Kidney epithelial cell (primary cell): ENCODE measurements around the gene CELSR1. TPM values are rescaled to one million over a fixed set of nuclear protein-coding genes. Genes with fewer than 3 reads are reported as not detected.
A peak's percentile ranks its signal among the peaks of the same experiment; 100 is the strongest.

Experiments
- DNase-seq: peaks from one replicate; pipeline ENCODE4 v3.0.0-alpha.2; 2010; ENCODE audit warnings: low read depth
- H3K27me3 ChIP-seq: 2 replicates; pipeline ENCODE4 v1.6.0; 2011; ENCODE audit warnings: low read length; ENCODE audit not compliant: control insufficient read depth, insufficient read depth
- H3K36me3 ChIP-seq: 2 replicates; pipeline ENCODE4 v1.5.1; 2011; ENCODE audit warnings: low read length; ENCODE audit not compliant: control insufficient read depth, insufficient read depth
- H3K4me3 ChIP-seq: 2 replicates; pipeline ENCODE4 v1.5.1; 2011; ENCODE audit warnings: low read depth, mild to moderate bottlenecking, control low read depth, low read length
- CTCF ChIP-seq: IDR thresholded peaks from 2 replicates; pipeline ENCODE4 v1.5.1; 2011; ENCODE audit warnings: mild to moderate bottlenecking, moderate library complexity, low read length, control low read depth, inconsistent platforms; ENCODE audit not compliant: insufficient read depth, poor library complexity, severe bottlenecking
- total RNA-seq: library from RNA; depleted of rRNA; stranded (reverse); fragments of >200 nt; gene quantifications from 2 replicates; pipeline ENCODE4 v1.2.3, GENCODE V29; 2015

Gene CELSR1
- total RNA-seq, 1 donor from 2014 or later, result 180 TPM

GRCh38 chr22:46359362-46359761, 178.1 kb downstream of the CELSR1 start:
- Histone ChIP-seq H3K4me3 (no peak overlapping the region), H3K36me3 (peaks cover 1% of the 10 kb centered on the region), H3K27me3 (no peaks in the 10 kb centered on the region)
- no peak for DNase-seq
- TF ChIP-seq CTCF, result no peak

- no peaks in the 10 kb centered on the region for H3K27me3 ChIP-seq
- DNase-seq, result no peak
- peaks cover 1% of the 10 kb centered on the region for H3K36me3 ChIP-seq
- no peak for TF ChIP-seq CTCF
- no peak overlapping the region for H3K4me3 ChIP-seq
Observed at GRCh38 chr22:46358766-46359165, 178.7 kb downstream of the CELSR1 start.

GRCh38 chr22:46357711-46358520, 179.5 kb downstream of the CELSR1 start:
- H3K36me3 ChIP-seq, result peaks cover 1% of the 10 kb centered on the region
- no peak for TF ChIP-seq CTCF

GRCh38 chr22:46356496-46357480, 180.6 kb downstream of the CELSR1 start:
- DNase-seq, result no peak
- no peaks in the 10 kb centered on the region for H3K27me3 ChIP-seq
- H3K36me3 ChIP-seq, result peaks cover 1% of the 10 kb centered on the region
- H3K4me3 ChIP-seq, result no peak overlapping the region
- peak; percentile 13 for TF ChIP-seq CTCF

More at GRCh38 chr22:46357711-46358520, 179.5 kb downstream of the CELSR1 start:
- Histone ChIP-seq H3K27me3 (no peaks in the 10 kb centered on the region), H3K4me3 (no peak overlapping the region)
- no peak for DNase-seq

- Histone ChIP-seq H3K27me3 (no peaks in the 10 kb centered on the region), H3K4me3 (no peak overlapping the region), H3K36me3 (peaks cover 1% of the 10 kb centered on the region)
- DNase-seq, result no peak
- TF ChIP-seq CTCF, result no peak
Observed at GRCh38 chr22:46355996-46356471, 181.4 kb downstream of the CELSR1 start.
